A673 (cell line): Measurements from ENCODE around the gene FBN1.

Experiments
- EZH2 ChIP-seq: fragments of 200-600 bp; sonication (generic); IDR thresholded peaks from 2 replicates; pipeline ENCODE4 v1.6.1; 2017; ENCODE audit warnings: borderline replicate concordance, low read depth, mild to moderate bottlenecking, mixed read lengths, antibody characterized with exemption, low read length; ENCODE audit not compliant: poor library complexity, severe bottlenecking
- TF ChIP-seq, protein P1 (sequence below): fragments of 300-800, 200-600 bp; sonication (generic); conservative IDR thresholded peaks from 2 replicates; pipeline ENCODE4 v1.5.1; 2017; ENCODE audit warnings: low read depth, mild to moderate bottlenecking, antibody characterized with exemption, low read length, moderate library complexity, mixed read lengths

GRCh38 chr15:48373821-48374451, 271.6 kb downstream of the FBN1 start:
- TF ChIP-seq, protein P1, sequence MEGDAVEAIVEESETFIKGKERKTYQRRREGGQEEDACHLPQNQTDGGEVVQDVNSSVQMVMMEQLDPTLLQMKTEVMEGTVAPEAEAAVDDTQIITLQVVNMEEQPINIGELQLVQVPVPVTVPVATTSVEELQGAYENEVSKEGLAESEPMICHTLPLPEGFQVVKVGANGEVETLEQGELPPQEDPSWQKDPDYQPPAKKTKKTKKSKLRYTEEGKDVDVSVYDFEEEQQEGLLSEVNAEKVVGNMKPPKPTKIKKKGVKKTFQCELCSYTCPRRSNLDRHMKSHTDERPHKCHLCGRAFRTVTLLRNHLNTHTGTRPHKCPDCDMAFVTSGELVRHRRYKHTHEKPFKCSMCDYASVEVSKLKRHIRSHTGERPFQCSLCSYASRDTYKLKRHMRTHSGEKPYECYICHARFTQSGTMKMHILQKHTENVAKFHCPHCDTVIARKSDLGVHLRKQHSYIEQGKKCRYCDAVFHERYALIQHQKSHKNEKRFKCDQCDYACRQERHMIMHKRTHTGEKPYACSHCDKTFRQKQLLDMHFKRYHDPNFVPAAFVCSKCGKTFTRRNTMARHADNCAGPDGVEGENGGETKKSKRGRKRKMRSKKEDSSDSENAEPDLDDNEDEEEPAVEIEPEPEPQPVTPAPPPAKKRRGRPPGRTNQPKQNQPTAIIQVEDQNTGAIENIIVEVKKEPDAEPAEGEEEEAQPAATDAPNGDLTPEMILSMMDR = no peak
- no peak for TF ChIP-seq EZH2
